Keratinocyte (primary cell): ENCODE data around the gene HIVEP1.

Experiments used
- CTCF ChIP-seq, 3 experiments: IDR thresholded peaks in 1 of 3; conservative IDR thresholded peaks in 1 of 3; optimal IDR thresholded peaks in 1 of 3; 2 replicates in 2 of 3; 3 replicates in 1 of 3; pipeline versions ENCODE3 to v1.5.1; 2011; ENCODE audit warnings: low read length in 3 of 3, mild to moderate bottlenecking in 3 of 3, moderate library complexity in 2 of 3, control low read depth in 1 of 3, inconsistent platforms in 1 of 3; ENCODE audit not compliant: insufficient read depth in 2 of 3; ENCODE audit errors: extremely low read depth in 1 of 3
- EZH2 ChIP-seq: IDR thresholded peaks from one replicate; pipeline ENCODE4 v1.6.1; 2012; ENCODE audit warnings: inconsistent platforms, mild to moderate bottlenecking, low read length, moderate library complexity

GRCh38 chr6:12208190-12208589 is 196.1 kb downstream of the HIVEP1 start:
- TF ChIP-seq EZH2 = no peak
- TF ChIP-seq CTCF (optimal IDR thresholded peaks at IDR 0.05 in 1 of 3, IDR thresholded peaks at IDR 0.05 in 1 of 3, conservative IDR thresholded peaks at IDR 0.05 in 1 of 3; ENCODE audit: extremely low read depth in 1 of 3, insufficient read depth in 2 of 3, low read length in 3 of 3) = no peak
